IPS DF 6.9 (cell line): ENCODE results near the gene ATAD2B.

Experiments used
- DNase-seq: peaks from one replicate; pipeline ENCODE4 v3.0.0-alpha.2; 2013; ENCODE audit warnings: low read depth, low spot score
- H3K27ac ChIP-seq: one replicate; pipeline ENCODE4 v1.5.1; 2013; ENCODE audit warnings: low read length, control low read depth
- H3K27me3 ChIP-seq: 2 replicates; pipeline ENCODE4 v1.6.1; 2013; ENCODE audit warnings: mild to moderate bottlenecking, low read length; ENCODE audit not compliant: control insufficient read depth, insufficient read depth
- H3K36me3 ChIP-seq: 2 replicates; pipeline ENCODE4 v1.6.1; 2013; ENCODE audit warnings: low read length; ENCODE audit not compliant: control insufficient read depth, insufficient read depth
- H3K4me1 ChIP-seq: 2 replicates; pipeline ENCODE4 v1.6.1; 2013; ENCODE audit warnings: low read length; ENCODE audit not compliant: control insufficient read depth, insufficient read depth
- H3K4me3 ChIP-seq: 2 replicates; pipeline ENCODE4 v1.5.1; 2013; ENCODE audit warnings: mild to moderate bottlenecking, low read length
- H3K9me3 ChIP-seq: 2 replicates; pipeline ENCODE4 v1.6.1; 2013; ENCODE audit warnings: low read length, inconsistent platforms; ENCODE audit not compliant: control insufficient read depth, insufficient read depth
- WGBS: extraction: QIAGEN DNeasy Blood & Tissue Kit; methylation state at CpG from one replicate; pipeline ENCODE4 v1.1.7; 2013; ENCODE audit warnings: mixed read lengths, missing lambda C conversion rate; ENCODE audit not compliant: insufficient read length, insufficient coverage; 5-methylcytosine and 5-hydroxymethylcytosine counted together

ATAD2B gene

DNA sequence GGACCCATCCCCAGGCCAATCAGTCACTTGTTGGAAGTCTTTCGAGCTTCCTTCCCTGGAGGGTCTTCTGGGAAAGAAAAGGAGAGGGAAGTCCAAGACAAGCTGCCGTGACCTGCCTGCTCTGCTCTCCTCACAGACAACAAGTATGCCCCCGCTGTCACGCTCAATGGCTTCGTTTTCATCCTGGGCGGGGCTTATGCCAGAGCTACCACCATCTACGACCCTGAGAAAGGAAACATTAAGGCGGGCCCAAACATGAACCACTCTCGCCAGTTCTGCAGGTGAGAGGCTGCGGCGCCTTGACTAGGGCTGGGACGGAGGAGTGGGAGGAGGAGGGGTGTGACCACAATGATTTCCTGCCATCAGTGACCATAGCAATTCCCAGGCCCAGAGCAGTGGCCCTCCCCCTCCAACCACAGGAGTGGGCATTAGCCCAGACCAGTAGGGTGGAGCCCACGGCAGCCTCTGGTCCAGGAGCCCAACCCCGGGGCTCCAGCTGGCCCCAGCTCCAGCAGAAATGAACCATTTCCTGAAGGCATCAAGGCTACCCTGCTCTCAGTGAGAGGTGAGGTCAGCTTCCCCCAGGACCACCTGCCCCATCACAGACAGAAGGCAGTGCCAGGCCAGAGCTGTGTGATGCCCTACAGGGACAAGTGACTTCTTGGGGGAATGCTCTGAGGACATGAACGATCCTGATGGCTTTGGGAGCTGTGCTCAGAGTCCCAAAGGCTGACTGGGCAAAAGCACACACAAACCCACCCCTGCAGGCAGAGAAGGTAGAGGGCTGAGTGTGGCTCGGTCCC lies 223.1 kb downstream of the ATAD2B start:
- no CpG with 5 or more reads among the region's 16 CpGs for WGBS
- Histone ChIP-seq H3K4me3 (no peak overlapping the region), H3K27me3 (no peaks in the 10 kb centered on the region), H3K9me3 (no peaks in the 10 kb centered on the region), H3K36me3 (no peaks in the 10 kb centered on the region), H3K27ac (no peak overlapping the region), H3K4me1 (no peaks in the 10 kb centered on the region)
- no peak for DNase-seq

DNA sequence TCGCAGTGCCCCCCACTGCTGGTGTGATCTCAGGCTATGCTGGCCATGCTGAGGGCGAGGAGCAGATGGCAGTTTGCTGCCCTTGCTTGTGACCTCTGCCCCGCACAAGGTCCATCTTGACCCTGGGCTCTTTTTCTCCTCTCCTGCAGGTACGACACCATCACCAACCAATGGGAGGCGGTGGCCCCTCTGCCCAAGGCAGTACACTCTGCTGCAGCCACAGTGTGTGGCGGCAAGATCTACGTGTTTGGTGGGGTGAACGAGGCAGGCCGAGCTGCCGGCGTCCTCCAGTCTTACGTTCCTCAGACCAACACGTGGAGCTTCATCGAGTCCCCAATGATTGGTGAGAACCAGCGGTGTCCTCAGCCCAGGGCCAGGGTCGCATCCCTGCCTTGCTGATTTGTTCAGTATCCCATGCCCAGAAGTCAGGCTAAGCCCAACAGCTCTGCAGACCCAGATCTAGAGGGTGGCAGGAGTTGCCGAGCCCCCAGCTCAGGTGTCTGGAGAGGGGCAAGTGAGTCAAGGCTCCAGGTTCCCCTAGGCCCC lies 223.8 kb downstream of the ATAD2B start:
- H3K27ac ChIP-seq, result no peak overlapping the region
- no peaks in the 10 kb centered on the region for H3K27me3 ChIP-seq
- H3K4me1 ChIP-seq, result no peaks in the 10 kb centered on the region
- no peak for DNase-seq
- no peak overlapping the region for H3K4me3 ChIP-seq
- no CpG with 5 or more reads among the region's 17 CpGs for WGBS
- H3K9me3 ChIP-seq, result no peaks in the 10 kb centered on the region
- H3K36me3 ChIP-seq, result no peaks in the 10 kb centered on the region

DNA sequence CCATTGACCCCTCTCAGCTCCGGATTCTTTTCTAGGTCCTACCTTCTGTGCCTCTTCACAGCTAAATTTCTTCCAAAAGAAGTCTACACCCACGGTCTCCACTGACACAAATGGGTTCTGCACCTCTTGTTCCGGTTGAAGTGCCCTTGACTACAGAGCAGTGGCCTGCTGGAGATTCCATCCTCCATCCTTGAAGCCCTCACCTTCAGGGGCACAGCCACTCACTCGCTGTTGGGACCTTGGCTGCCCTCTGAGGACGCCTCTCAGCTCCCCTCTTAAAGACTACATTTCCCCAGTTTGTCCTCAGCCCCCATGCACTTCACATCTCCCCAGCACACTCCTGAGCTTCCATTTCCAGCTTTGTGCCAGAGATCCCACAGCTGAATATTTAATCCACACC lies 226.3 kb downstream of the ATAD2B start:
- DNase-seq, result no peak
- no peak overlapping the region for H3K4me3 ChIP-seq
- H3K9me3 ChIP-seq, result no peaks in the 10 kb centered on the region
- H3K27me3 ChIP-seq, result no peaks in the 10 kb centered on the region
- no peaks in the 10 kb centered on the region for H3K4me1 ChIP-seq
- H3K36me3 ChIP-seq, result no peaks in the 10 kb centered on the region
- no CpG with 5 or more reads among the region's 5 CpGs for WGBS
- H3K27ac ChIP-seq, result no peak overlapping the region

DNA sequence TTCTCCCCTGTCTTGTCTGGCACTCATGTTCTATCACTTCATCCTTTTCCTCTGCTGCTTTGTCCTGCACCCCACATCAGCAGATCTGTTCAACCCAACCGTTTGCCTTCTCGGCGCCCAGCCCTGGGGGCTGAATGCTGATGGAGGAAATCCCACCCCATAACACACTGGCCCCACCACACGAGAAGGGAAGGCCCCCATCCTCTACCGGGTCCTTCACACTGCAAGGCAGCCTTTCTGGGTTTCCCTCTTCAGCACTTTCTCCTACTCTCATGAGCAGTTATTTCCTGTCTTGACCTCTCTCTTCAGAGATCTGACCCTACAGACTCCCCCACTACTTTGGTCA lies 227.4 kb downstream of the ATAD2B start:
- Histone ChIP-seq H3K27ac (no peak overlapping the region), H3K4me3 (no peak overlapping the region)
- no CpG with 5 or more reads among the region's 5 CpGs for WGBS

DNA sequence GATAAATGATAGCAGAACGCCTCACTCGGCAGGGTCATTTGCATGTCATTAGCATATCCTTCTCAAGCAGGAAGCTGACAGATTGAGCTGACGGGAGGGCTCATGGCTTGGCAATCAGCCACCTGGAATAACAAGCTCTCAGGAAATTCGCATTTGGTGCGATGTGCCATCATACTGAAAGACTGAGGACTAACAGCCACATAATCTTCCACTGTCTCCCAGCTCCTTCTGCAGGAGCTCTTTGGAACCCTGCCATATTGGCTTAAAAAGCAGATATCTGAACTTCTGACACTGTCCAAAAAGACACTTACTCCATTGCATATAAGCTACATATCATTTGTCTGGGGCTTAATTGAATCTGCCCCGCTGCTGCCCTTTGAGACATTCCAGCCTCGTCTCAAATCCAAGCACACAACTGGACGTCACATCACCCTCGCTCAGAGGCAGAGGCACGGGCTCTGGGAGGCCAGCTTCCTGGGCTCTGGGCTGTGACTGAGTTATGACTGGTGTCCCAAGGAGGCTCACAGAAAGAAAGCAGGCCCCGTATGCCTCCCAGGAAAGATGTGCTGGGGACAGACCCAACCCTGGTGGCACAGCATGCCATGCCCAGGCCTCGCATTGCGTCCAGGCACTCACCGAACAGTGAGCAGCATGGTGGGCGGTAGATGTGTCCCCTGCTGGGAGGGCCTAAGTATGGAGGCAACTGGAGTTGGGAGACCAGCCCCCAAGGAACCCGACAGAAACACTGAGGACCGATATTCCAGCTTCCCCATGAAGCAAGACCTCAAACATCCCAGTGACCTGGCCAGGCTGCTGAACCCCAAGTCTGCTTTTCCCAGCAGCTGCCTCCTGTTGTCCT lies 228.0 kb downstream of the ATAD2B start:
- H3K27ac ChIP-seq, result no peak overlapping the region
- WGBS, result no CpG with 5 or more reads among the region's 17 CpGs
- DNase-seq, result no peak
- no peak overlapping the region for H3K4me3 ChIP-seq
- H3K9me3 ChIP-seq, result no peaks in the 10 kb centered on the region
- H3K36me3 ChIP-seq, result no peaks in the 10 kb centered on the region
- no peaks in the 10 kb centered on the region for H3K27me3 ChIP-seq
- no peaks in the 10 kb centered on the region for H3K4me1 ChIP-seq

More for the DNA sequence above, 227.4 kb downstream of the ATAD2B start:
- no peak for DNase-seq
- Histone ChIP-seq H3K27me3 (no peaks in the 10 kb centered on the region), H3K36me3 (no peaks in the 10 kb centered on the region), H3K9me3 (no peaks in the 10 kb centered on the region), H3K4me1 (no peaks in the 10 kb centered on the region)
